Measurements from ENCODE around the gene E2F8. TPM values are rescaled to one million over a fixed set of nuclear protein-coding genes. Genes with fewer than 3 reads are reported as not detected.
A peak's percentile ranks its signal among the peaks of the same experiment; 100 is the strongest.

The E2F8 gene
- total and polyA plus RNA-seq, 2 donors (not counting 1 experiment from before 2014, with no cell fraction given) = 0.22 to 0.24 TPM

DNA sequence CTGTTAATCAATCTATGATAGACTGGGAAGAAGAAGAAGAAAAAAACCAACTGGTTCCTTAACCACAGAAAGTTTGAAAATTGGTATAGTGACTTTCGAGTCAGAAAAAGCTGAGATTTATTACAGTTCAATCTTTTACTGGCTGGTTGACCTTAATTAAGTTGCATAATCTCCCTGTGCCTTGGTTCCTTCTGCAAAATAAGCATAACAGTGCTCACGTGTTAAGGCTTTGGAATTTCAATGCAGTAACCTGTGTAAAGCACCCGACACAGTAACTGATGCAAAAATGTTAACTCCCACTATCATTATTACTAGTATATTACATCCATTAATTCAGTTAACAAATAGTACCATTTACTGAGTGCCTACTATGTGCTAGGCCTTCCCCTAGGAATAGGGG, 22.6 kb upstream of the E2F8 start:
- no peak for ATAC-seq (ENCODE audit: low read depth)
- Histone ChIP-seq H3K4me1 (ENCODE audit: control insufficient read depth in 2 of 2, insufficient read depth in 2 of 2, low read length in 2 of 2) (no peaks in the 10 kb centered on the region), H4K20me1 (ENCODE audit: control insufficient read depth, insufficient read depth, low read length, poor library complexity, severe bottlenecking) (no peaks in the 10 kb centered on the region), H3K9me3 (ENCODE audit: control extremely low read depth in 1 of 3, control insufficient read depth in 2 of 3, insufficient read depth in 1 of 3, low read length in 2 of 3) (no peaks in the 10 kb centered on the region), H3K4me3 (ENCODE audit: control extremely low read depth in 1 of 5, extremely low read depth in 1 of 5, insufficient read depth in 1 of 5, low read depth in 2 of 5, low read length in 4 of 5) (no peak overlapping the region), H3K36me3 (replicated peaks in 1 of 2; ENCODE audit: control extremely low read depth in 1 of 2, control insufficient read depth in 1 of 2, extremely low read depth in 1 of 2, insufficient read depth in 2 of 2, low read length in 1 of 2) (no peaks in the 10 kb centered on the region), H3K9ac (ENCODE audit: low read length) (no peak overlapping the region), H3K27ac (ENCODE audit: low read length in 2 of 2) (no peak overlapping the region), H3K79me2 (ENCODE audit: control insufficient read depth, insufficient read depth, low read length) (no peaks in the 10 kb centered on the region), H3K4me2 (replicated peaks; ENCODE audit: low read depth, low read length, poor library complexity, severe bottlenecking) (no peak overlapping the region), H3K27me3 (replicated peaks in 1 of 4; ENCODE audit: control extremely low read depth in 1 of 4, control insufficient read depth in 3 of 4, insufficient read depth in 4 of 4, low read length in 3 of 4) (peaks cover 0 to 2% (median 0%) of the 10 kb centered on the region in 4 experiments), H2AFZ (ENCODE audit: insufficient read depth, low read depth, low read length, poor library complexity, severe bottlenecking) (no peak overlapping the region)
- Mint-ChIP-seq H3K9me3 (ENCODE audit: insufficient read depth) (no peaks in the 10 kb centered on the region), H3K4me3 (no peak overlapping the region), H3K27ac (no peak overlapping the region), H3K27me3 (peaks cover 10% of the 10 kb centered on the region), H3K4me1 (no peaks in the 10 kb centered on the region)
- TF ChIP-seq EZH2 (IDR thresholded peaks at IDR 0.05; ENCODE audit: borderline replicate concordance, insufficient read depth, low read depth, low read length, poor library complexity, severe bottlenecking) = no peak
- TF ChIP-seq, protein P1, sequence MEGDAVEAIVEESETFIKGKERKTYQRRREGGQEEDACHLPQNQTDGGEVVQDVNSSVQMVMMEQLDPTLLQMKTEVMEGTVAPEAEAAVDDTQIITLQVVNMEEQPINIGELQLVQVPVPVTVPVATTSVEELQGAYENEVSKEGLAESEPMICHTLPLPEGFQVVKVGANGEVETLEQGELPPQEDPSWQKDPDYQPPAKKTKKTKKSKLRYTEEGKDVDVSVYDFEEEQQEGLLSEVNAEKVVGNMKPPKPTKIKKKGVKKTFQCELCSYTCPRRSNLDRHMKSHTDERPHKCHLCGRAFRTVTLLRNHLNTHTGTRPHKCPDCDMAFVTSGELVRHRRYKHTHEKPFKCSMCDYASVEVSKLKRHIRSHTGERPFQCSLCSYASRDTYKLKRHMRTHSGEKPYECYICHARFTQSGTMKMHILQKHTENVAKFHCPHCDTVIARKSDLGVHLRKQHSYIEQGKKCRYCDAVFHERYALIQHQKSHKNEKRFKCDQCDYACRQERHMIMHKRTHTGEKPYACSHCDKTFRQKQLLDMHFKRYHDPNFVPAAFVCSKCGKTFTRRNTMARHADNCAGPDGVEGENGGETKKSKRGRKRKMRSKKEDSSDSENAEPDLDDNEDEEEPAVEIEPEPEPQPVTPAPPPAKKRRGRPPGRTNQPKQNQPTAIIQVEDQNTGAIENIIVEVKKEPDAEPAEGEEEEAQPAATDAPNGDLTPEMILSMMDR (IDR thresholded peaks at IDR 0.05) = no peak
- ChIA-PET CTCF (no interaction called here), POLR2A (no interaction called here)
- 92% methylated on average over 2 of the region's 3 CpGs for WGBS (ENCODE audit: insufficient coverage)
- DNase-seq = no peak
- intact Hi-C loops (cut with micrococcal nuclease) = no loop called here

DNA sequence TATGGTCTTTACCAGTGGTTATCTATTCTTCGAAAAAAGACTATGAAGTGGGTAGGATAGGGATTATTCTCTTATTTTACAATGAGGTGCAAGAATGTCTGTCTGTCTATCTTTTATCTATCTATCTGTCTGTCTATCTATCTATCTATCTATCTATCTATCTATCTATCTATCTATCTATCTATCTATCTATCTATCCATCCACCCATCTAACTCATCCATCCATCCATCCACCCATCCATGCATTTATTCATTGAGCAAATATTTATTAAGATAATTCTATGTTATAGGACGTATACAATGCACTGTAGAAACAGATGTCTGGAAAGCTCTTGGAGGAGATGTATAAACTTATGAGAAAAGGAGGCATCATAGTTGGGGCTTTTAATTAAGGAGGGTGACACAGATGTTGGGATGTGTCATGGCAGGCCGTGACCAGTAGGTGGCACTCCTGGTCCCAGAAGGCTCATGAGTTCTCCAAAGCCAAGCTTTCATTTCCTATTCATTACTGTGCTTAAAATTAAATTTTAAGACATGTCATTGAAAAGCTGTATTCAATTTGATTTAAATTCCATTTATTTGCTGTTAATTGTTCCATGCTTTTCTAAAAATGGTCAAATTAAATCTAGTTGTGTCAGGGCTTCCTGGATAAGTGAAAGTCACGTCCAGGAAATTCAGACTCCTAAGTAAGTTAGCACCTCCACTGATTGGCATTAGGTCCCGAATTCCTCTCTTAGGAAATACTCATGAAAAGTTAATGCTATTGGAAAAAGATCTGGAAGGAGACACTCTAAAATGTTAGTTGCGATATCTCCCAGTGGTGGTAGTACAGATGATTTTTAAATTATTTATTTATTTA, 19.0 kb upstream of the E2F8 start:
- intact Hi-C loops (cut with micrococcal nuclease) = loop anchor here (2.0 kb wide), 1 partner anchor 19 kb away; the partner anchor contains the start of gene E2F8
- no peak overlapping the region for H3K27ac ChIP-seq (ENCODE audit: low read length in 2 of 2)
- ChIA-PET POLR2A (interaction anchor here (0.6 kb wide), 1 partner anchor 19 kb away, joined by 3 read pairs; no protein-coding TSS in a partner anchor), CTCF (interaction anchor here (0.6 to 3.9 kb wide), 15 partner anchors 9 to 300 kb away, joined by 3 to 40 read pairs (median 5); no protein-coding TSS in a partner anchor)
- H2AFZ ChIP-seq (ENCODE audit: insufficient read depth, low read depth, low read length, poor library complexity, severe bottlenecking) = no peak overlapping the region
- Mint-ChIP-seq H3K27me3 (peaks cover 4% of the 10 kb centered on the region), H3K4me3 (no peak overlapping the region), H3K4me1 (no peaks in the 10 kb centered on the region), H3K9me3 (ENCODE audit: insufficient read depth) (no peaks in the 10 kb centered on the region), H3K27ac (no peak overlapping the region)
- DNase-seq (peak; percentile 69), ATAC-seq (ENCODE audit: low read depth) (peak; percentile 88)
- H3K36me3 ChIP-seq (replicated peaks in 1 of 2; ENCODE audit: control extremely low read depth in 1 of 2, control insufficient read depth in 1 of 2, extremely low read depth in 1 of 2, insufficient read depth in 2 of 2, low read length in 1 of 2) = no peaks in the 10 kb centered on the region
- no peaks in the 10 kb centered on the region for H3K4me1 ChIP-seq (ENCODE audit: control insufficient read depth in 2 of 2, insufficient read depth in 2 of 2, low read length in 2 of 2)
- peaks cover 0 to 2% (median 0%) of the 10 kb centered on the region in 4 experiments for H3K27me3 ChIP-seq (replicated peaks in 1 of 4; ENCODE audit: control extremely low read depth in 1 of 4, control insufficient read depth in 3 of 4, insufficient read depth in 4 of 4, low read length in 3 of 4)
- H4K20me1 ChIP-seq (ENCODE audit: control insufficient read depth, insufficient read depth, low read length, poor library complexity, severe bottlenecking) = no peaks in the 10 kb centered on the region
- WGBS (ENCODE audit: insufficient coverage) = 20% methylated on average over 1 of the region's 6 CpGs
- no peaks in the 10 kb centered on the region for H3K9me3 ChIP-seq (ENCODE audit: control extremely low read depth in 1 of 3, control insufficient read depth in 2 of 3, insufficient read depth in 1 of 3, low read length in 2 of 3)
- no peaks in the 10 kb centered on the region for H3K79me2 ChIP-seq (ENCODE audit: control insufficient read depth, insufficient read depth, low read length)
- H3K4me2 ChIP-seq (replicated peaks; ENCODE audit: low read depth, low read length, poor library complexity, severe bottlenecking) = peak overlapping the region; percentile 41
- no peak overlapping the region for H3K9ac ChIP-seq (ENCODE audit: low read length)
- no peak for TF ChIP-seq EZH2 (IDR thresholded peaks at IDR 0.05; ENCODE audit: borderline replicate concordance, insufficient read depth, low read depth, low read length, poor library complexity, severe bottlenecking)
- TF ChIP-seq, protein P1 (IDR thresholded peaks at IDR 0.05) = peak; percentile 99
- H3K4me3 ChIP-seq (ENCODE audit: control extremely low read depth in 1 of 5, extremely low read depth in 1 of 5, insufficient read depth in 1 of 5, low read depth in 2 of 5, low read length in 4 of 5) = no peak overlapping the region

Measured in B cell (primary cell).